Suprapubic skin (tissue), 4 donors: ENCODE results near the gene MFSD12.

ENCODE experiments used
- CTCF ChIP-seq, 2 donors: fragments of 200-600 bp in 1 of 2; fragments of 450-650 bp in 1 of 2; sonication (generic) in 1 of 2; IDR thresholded peaks; one replicate each; pipeline ENCODE4 v1.5.1; 2016 to 2019; ENCODE audit warnings: antibody characterized with exemption in 2 of 2, mild to moderate bottlenecking in 1 of 2, moderate library complexity in 1 of 2
- POLR2A ChIP-seq, 2 donors: fragments of 450-650 bp; IDR thresholded peaks; one replicate each; pipeline ENCODE4 v1.6.1; 2017; ENCODE audit warnings: antibody characterized with exemption in 2 of 2, mild to moderate bottlenecking in 2 of 2, moderate library complexity in 2 of 2
- POLR2AphosphoS5 ChIP-seq, 3 donors: sonication (generic); formaldehyde crosslinking; IDR thresholded peaks; one replicate each; pipeline ENCODE4 v1.6.1; 2017; ENCODE audit warnings: antibody characterized with exemption in 3 of 3

GRCh38 chr19:3565139-3565538 is 7.8 kb upstream of the MFSD12 start:
- TF ChIP-seq POLR2AphosphoS5 (IDR thresholded peaks at IDR 0.05) (no peak), CTCF (IDR thresholded peaks at IDR 0.05) (no peak), POLR2A (IDR thresholded peaks at IDR 0.05) (no peak)
